Measurements from ENCODE around the gene NCOA4. TPM values are rescaled to one million over a fixed set of nuclear protein-coding genes. Genes with fewer than 3 reads are reported as not detected.
"Not testable (repeated sequence)": the region's sequence is repeated elsewhere in the genome, so short reads cannot be mapped to it uniquely, and the experiment has no call there.

NCOA4 gene
- total RNA-seq, 1 experiment from 2014 or later, result 69.4 TPM

GRCh38 chr10:46002916-46003693, 27.3 kb downstream of the NCOA4 start (continued):
- no peak for TF ChIP-seq CTCF (IDR thresholded peaks at IDR 0.05)
- TF ChIP-seq OVOL2 (CRISPR knock-in tag; IDR thresholded peaks at IDR 0.05; ENCODE audit: borderline replicate concordance), result no peak

GRCh38 chr10:46002189-46002687, 28.2 kb downstream of the NCOA4 start:
- ATAC-seq; DNase-seq (ENCODE audit: low spot score); H3K27me3 Mint-ChIP-seq (ENCODE audit: low read depth); H3K27ac Mint-ChIP-seq; H3K4me3 Mint-ChIP-seq; CTCF ChIA-PET: not testable (repeated sequence)
- TF ChIP-seq GABPB1 (CRISPR knock-in tag; IDR thresholded peaks at IDR 0.05), result peak; percentile 16; the same call in 1 of the 2 replicates
- POLR2A ChIA-PET, result interaction anchor here (0.6 kb wide), 1 partner anchor 12 kb away, joined by 4 read pairs; no protein-coding TSS in a partner anchor
- Mint-ChIP-seq H3K36me3 (peaks cover 81% of the 10 kb centered on the region), H3K4me1 (peaks cover 24% of the 10 kb centered on the region), H3K9me3 (peaks cover 12% of the 10 kb centered on the region)

DNA sequence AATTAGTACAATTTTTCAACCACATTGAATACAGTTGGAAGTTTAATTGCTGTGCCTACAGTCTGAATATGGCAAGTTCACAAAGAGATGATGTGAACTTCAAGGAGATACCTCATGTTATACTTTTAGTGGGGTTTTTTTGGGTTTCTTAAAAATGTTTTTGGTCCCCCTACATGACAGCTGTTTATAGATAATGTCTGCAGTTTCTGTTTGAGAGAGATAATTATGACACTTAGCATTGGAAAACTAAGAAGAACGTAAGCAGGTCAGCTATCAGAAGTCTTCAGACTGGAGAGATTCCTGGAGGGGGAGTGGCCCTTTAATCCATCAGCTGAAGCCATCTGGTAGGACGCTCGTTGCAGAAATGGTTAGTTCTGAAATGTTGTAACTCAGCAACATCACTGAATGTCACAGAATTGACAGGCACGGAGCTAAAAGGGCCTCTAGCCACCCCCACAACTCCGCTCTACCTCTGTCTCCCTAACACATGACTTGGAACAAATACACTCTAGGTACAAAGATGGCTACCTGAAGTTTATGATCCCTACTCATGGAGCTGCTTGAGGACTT, 29.2 kb downstream of the NCOA4 start:
- Mint-ChIP-seq H3K9me3 (peaks cover 12% of the 10 kb centered on the region), H3K36me3 (peaks cover 77% of the 10 kb centered on the region), H3K4me1 (peaks cover 26% of the 10 kb centered on the region), H3K4me3 (no peak overlapping the region), H3K27ac (peak overlapping the region; percentile 57; the same call in 1 of the 2 replicates), H3K27me3 (ENCODE audit: low read depth) (no peaks in the 10 kb centered on the region)
- TF ChIP-seq TP53 (CRISPR knock-in tag; IDR thresholded peaks at IDR 0.05), result no peak
- ChIA-PET CTCF (no interaction called here), POLR2A (interaction anchor here (0.6 kb wide), 1 partner anchor 11 kb away, joined by 4 read pairs; no protein-coding TSS in a partner anchor)
- no peak for DNase-seq (ENCODE audit: low spot score)
- no peak for ATAC-seq

GRCh38 chr10:46000538-46000937, 29.9 kb downstream of the NCOA4 start:
- H3K27me3 Mint-ChIP-seq (ENCODE audit: low read depth), result no peaks in the 10 kb centered on the region
- ATAC-seq (no peak), DNase-seq (ENCODE audit: low spot score) (no peak)
- ChIA-PET CTCF (no interaction called here), POLR2A (no interaction called here)
- H3K4me3 Mint-ChIP-seq, result no peak overlapping the region
- peaks cover 26% of the 10 kb centered on the region for H3K4me1 Mint-ChIP-seq
- H3K9me3 Mint-ChIP-seq, result peaks cover 12% of the 10 kb centered on the region
- TF ChIP-seq, protein P1, sequence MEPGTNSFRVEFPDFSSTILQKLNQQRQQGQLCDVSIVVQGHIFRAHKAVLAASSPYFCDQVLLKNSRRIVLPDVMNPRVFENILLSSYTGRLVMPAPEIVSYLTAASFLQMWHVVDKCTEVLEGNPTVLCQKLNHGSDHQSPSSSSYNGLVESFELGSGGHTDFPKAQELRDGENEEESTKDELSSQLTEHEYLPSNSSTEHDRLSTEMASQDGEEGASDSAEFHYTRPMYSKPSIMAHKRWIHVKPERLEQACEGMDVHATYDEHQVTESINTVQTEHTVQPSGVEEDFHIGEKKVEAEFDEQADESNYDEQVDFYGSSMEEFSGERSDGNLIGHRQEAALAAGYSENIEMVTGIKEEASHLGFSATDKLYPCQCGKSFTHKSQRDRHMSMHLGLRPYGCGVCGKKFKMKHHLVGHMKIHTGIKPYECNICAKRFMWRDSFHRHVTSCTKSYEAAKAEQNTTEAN (CRISPR knock-in tag; IDR thresholded peaks at IDR 0.05), result no peak
- TF ChIP-seq SOX15 (CRISPR knock-in tag; IDR thresholded peaks at IDR 0.05) (no peak), JAZF1 (CRISPR knock-in tag; IDR thresholded peaks at IDR 0.05) (no peak), ZNF423 (CRISPR knock-in tag; IDR thresholded peaks at IDR 0.05) (no peak), JUN (CRISPR knock-in tag; IDR thresholded peaks at IDR 0.05) (no peak), IRF2 (CRISPR knock-in tag; IDR thresholded peaks at IDR 0.05; ENCODE audit: borderline replicate concordance, low read depth) (no peak), SMAD4 (CRISPR knock-in tag; IDR thresholded peaks at IDR 0.05) (no peak), CREB1 (CRISPR knock-in tag; IDR thresholded peaks at IDR 0.05) (no peak), ERG (CRISPR knock-in tag; IDR thresholded peaks at IDR 0.05) (no peak), ELF4 (CRISPR knock-in tag; IDR thresholded peaks at IDR 0.05; ENCODE audit: low read depth) (no peak), TP53 (CRISPR knock-in tag; IDR thresholded peaks at IDR 0.05) (no peak), ATF1 (CRISPR knock-in tag; IDR thresholded peaks at IDR 0.05) (no peak)
- TF ChIP-seq, protein P2, sequence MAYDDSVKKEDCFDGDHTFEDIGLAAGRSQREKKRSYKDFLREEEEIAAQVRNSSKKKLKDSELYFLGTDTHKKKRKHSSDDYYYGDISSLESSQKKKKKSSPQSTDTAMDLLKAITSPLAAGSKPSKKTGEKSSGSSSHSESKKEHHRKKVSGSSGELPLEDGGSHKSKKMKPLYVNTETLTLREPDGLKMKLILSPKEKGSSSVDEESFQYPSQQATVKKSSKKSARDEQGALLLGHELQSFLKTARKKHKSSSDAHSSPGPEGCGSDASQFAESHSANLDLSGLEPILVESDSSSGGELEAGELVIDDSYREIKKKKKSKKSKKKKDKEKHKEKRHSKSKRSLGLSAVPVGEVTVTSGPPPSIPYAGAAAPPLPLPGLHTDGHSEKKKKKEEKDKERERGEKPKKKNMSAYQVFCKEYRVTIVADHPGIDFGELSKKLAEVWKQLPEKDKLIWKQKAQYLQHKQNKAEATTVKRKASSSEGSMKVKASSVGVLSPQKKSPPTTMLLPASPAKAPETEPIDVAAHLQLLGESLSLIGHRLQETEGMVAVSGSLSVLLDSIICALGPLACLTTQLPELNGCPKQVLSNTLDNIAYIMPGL (CRISPR knock-in tag; IDR thresholded peaks at IDR 0.05), result no peak
- TF ChIP-seq, protein P3, sequence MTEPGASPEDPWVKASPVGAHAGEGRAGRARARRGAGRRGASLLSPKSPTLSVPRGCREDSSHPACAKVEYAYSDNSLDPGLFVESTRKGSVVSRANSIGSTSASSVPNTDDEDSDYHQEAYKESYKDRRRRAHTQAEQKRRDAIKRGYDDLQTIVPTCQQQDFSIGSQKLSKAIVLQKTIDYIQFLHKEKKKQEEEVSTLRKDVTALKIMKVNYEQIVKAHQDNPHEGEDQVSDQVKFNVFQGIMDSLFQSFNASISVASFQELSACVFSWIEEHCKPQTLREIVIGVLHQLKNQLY (CRISPR knock-in tag; IDR thresholded peaks at IDR 0.05), result no peak
- H3K27ac Mint-ChIP-seq, result peak overlapping the region; percentile 57
- H3K36me3 Mint-ChIP-seq, result peaks cover 74% of the 10 kb centered on the region

DNA sequence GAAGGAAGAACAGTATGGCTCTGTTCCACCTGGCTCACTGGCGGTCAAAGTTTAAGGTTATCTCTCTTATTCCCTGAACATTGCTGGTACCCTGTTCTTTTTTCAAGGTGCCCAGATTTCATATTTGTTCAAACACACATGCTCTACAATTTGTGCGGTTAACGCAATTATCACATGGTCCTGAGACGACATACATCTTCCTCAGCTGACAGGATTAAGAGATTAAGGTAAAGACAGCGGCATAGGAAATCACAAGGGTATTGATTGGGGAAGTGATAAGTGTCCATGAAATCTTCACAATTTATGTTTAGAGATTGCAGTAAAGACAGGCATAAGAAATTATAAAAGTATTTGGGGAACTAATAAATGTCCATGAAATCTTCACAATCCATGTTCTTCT, 30.5 kb downstream of the NCOA4 start:
- H3K27ac Mint-ChIP-seq, result peak overlapping the region; percentile 25
- DNase-seq (ENCODE audit: low spot score); H3K27me3 Mint-ChIP-seq (ENCODE audit: low read depth); H3K4me3 Mint-ChIP-seq; POLR2A ChIA-PET; ATAC-seq; CTCF ChIA-PET: not testable (repeated sequence)
- H3K9me3 Mint-ChIP-seq, result peaks cover 12% of the 10 kb centered on the region
- H3K36me3 Mint-ChIP-seq, result peaks cover 70% of the 10 kb centered on the region
- peaks cover 26% of the 10 kb centered on the region for H3K4me1 Mint-ChIP-seq

All from WTC11 (cell line).